ENCODE data around the gene FOCAD. TPM values are rescaled to one million over a fixed set of nuclear protein-coding genes. Genes with fewer than 3 reads are reported as not detected.

FOCAD gene
- total RNA-seq, 2 experiments from 2014 or later = 37.3 to 42.8 TPM

- no peak for ATAC-seq
- intact Hi-C loops (cut with micrococcal nuclease) = no loop called here
- ChIA-PET POLR2A (no interaction called here), CTCF (no interaction called here)
- no peak for TF ChIP-seq CTCF (IDR thresholded peaks at IDR 0.05)
- no peak for DNase-seq
- H3K36me3 Mint-ChIP-seq (ENCODE audit: low read depth) = peaks cover 14% of the 10 kb centered on the region
- H3K9me3 Mint-ChIP-seq = no peaks in the 10 kb centered on the region
- no peak overlapping the region for H3K27ac Mint-ChIP-seq
- H3K27me3 Mint-ChIP-seq = no peaks in the 10 kb centered on the region
- H3K4me1 Mint-ChIP-seq (ENCODE audit: low read depth) = peaks cover 12% of the 10 kb centered on the region
- H3K4me3 Mint-ChIP-seq = no peak overlapping the region
Observed at GRCh38 chr9:20863945-20864344, 179.9 kb downstream of the FOCAD start.

GRCh38 chr9:20865347-20865746, 181.3 kb downstream of the FOCAD start:
- no peak for TF ChIP-seq CTCF (IDR thresholded peaks at IDR 0.05)
- Mint-ChIP-seq H3K36me3 (ENCODE audit: low read depth) (peaks cover 14% of the 10 kb centered on the region), H3K4me1 (ENCODE audit: low read depth) (peaks cover 12% of the 10 kb centered on the region), H3K9me3 (no peaks in the 10 kb centered on the region), H3K27me3 (no peaks in the 10 kb centered on the region), H3K27ac (no peak overlapping the region), H3K4me3 (no peak overlapping the region)
- DNase-seq (peak; percentile 22), ATAC-seq (peak; percentile 61)
- intact Hi-C loops (cut with micrococcal nuclease) = no loop called here
- ChIA-PET POLR2A (no interaction called here), CTCF (interaction anchor here (1.1 kb wide), 1 partner anchor 241 kb away, joined by 4 read pairs; no protein-coding TSS in a partner anchor)

GRCh38 chr9:20870115-20870514, 186.1 kb downstream of the FOCAD start:
- ChIA-PET CTCF (interaction anchor here (0.6 to 1.4 kb wide), 3 partner anchors 18 to 241 kb away, joined by 3 to 4 read pairs (median 3); no protein-coding TSS in a partner anchor), POLR2A (no interaction called here)
- intact Hi-C loops (cut with micrococcal nuclease) = no loop called here
- H3K9me3 Mint-ChIP-seq = no peaks in the 10 kb centered on the region
- TF ChIP-seq CTCF (IDR thresholded peaks at IDR 0.05) = no peak
- peaks cover 17% of the 10 kb centered on the region for H3K4me1 Mint-ChIP-seq (ENCODE audit: low read depth)
- DNase-seq = no peak
- no peak for ATAC-seq
- no peak overlapping the region for H3K4me3 Mint-ChIP-seq
- H3K27ac Mint-ChIP-seq = no peak overlapping the region
- H3K27me3 Mint-ChIP-seq = no peaks in the 10 kb centered on the region
- H3K36me3 Mint-ChIP-seq (ENCODE audit: low read depth) = peaks cover 11% of the 10 kb centered on the region

- ATAC-seq = no peak
- no peaks in the 10 kb centered on the region for H3K9me3 Mint-ChIP-seq
- intact Hi-C loops (cut with micrococcal nuclease) = no loop called here
- no peak for TF ChIP-seq CTCF (IDR thresholded peaks at IDR 0.05)
- ChIA-PET POLR2A (no interaction called here), CTCF (interaction anchor here (0.6 to 2.7 kb wide), 2 partner anchors 12 to 65 kb away, joined by 4 to 7 read pairs; no protein-coding TSS in a partner anchor)
- H3K27me3 Mint-ChIP-seq = no peaks in the 10 kb centered on the region
- peaks cover 1% of the 10 kb centered on the region for H3K36me3 Mint-ChIP-seq (ENCODE audit: low read depth)
- no peak for DNase-seq
- no peak overlapping the region for H3K27ac Mint-ChIP-seq
- no peak overlapping the region for H3K4me3 Mint-ChIP-seq
- H3K4me1 Mint-ChIP-seq (ENCODE audit: low read depth) = peaks cover 8% of the 10 kb centered on the region
Observed at GRCh38 chr9:20872340-20872977, 188.4 kb downstream of the FOCAD start.

- intact Hi-C loops (cut with micrococcal nuclease) = no loop called here
- Mint-ChIP-seq H3K9me3 (no peaks in the 10 kb centered on the region), H3K4me1 (ENCODE audit: low read depth) (peaks cover 8% of the 10 kb centered on the region), H3K27me3 (no peaks in the 10 kb centered on the region), H3K27ac (no peak overlapping the region), H3K36me3 (ENCODE audit: low read depth) (no peaks in the 10 kb centered on the region), H3K4me3 (no peak overlapping the region)
- POLR2A ChIA-PET = no interaction called here
- no peak for TF ChIP-seq CTCF (IDR thresholded peaks at IDR 0.05)
- CTCF ChIA-PET = interaction anchor here (2.7 to 3.0 kb wide), 2 partner anchors 11 kb away, joined by 7 to 16 read pairs; no protein-coding TSS in a partner anchor
- ATAC-seq (no peak), DNase-seq (no peak)
Observed at GRCh38 chr9:20873240-20873865, 189.3 kb downstream of the FOCAD start.
